Retina (tissue), 1 donor: ENCODE data around the gene CRYGN.

ENCODE experiments used
- DNase-seq: peaks from one replicate; pipeline ENCODE4 v3.0.0-alpha.2; 2016

CRYGN gene

GRCh38 chr7:151459726-151460473 is 20.0 kb upstream of the CRYGN start:
- peak; percentile 88 for DNase-seq

- no peak for DNase-seq
Observed at GRCh38 chr7:151457534-151457933, 17.6 kb upstream of the CRYGN start.

- DNase-seq, result no peak
Observed at GRCh38 chr7:151456782-151457181, 16.8 kb upstream of the CRYGN start.

GRCh38 chr7:151456276-151456675 is 16.3 kb upstream of the CRYGN start:
- DNase-seq, result no peak

GRCh38 chr7:151455690-151456089 is 15.7 kb upstream of the CRYGN start:
- DNase-seq, result no peak

DNA sequence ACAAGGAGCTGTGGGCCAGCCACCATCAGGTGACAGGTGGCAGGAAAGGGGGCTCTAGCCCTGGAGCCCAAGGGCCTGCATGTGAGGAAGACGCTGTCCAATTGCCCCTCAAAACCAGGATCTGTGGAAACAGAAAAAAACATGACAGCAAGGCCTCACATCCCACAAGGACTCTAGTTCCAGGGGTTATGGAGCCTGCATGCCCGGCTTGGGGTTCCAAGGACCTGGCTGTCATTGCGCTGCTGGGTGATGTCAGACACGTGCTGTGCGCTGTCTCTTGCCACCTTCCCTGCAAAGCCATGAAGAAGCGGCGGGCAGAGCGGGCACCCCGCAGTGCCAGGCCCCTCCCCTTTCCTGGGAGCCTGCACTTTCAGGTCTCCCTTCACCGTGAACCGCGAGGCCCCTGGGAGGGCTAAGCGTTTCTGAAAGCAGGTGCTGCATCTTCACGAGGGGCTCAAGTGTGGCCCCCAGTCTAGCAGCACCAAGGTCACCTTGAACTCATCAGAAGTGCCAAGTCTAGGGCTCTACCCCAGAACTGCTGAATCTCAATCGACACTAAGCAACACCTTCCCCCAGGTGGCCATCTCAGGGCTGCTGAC is 15.1 kb upstream of the CRYGN start:
- no peak for DNase-seq

DNA sequence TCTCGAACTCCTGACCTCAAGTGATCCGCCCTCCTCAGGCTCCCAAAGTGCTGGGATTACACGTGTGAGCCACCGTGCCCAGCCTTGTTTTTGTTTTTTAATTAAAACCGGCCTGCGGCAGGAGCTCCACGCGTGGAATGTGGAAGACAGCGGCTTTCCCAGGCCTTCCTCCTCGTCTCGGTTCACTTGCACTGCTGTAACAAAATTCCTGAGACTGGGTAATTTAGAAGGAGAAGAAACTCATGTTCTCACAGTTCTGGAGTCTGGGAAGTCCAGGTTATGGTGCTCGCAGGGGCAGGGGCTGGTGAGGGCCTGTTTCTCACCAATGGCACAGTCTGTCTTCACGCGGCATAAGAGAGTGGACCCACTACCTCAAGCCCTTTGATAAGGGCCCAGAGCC is 14.4 kb upstream of the CRYGN start:
- DNase-seq, result no peak

GRCh38 chr7:151453326-151453791 is 13.4 kb upstream of the CRYGN start:
- no peak for DNase-seq

DNA sequence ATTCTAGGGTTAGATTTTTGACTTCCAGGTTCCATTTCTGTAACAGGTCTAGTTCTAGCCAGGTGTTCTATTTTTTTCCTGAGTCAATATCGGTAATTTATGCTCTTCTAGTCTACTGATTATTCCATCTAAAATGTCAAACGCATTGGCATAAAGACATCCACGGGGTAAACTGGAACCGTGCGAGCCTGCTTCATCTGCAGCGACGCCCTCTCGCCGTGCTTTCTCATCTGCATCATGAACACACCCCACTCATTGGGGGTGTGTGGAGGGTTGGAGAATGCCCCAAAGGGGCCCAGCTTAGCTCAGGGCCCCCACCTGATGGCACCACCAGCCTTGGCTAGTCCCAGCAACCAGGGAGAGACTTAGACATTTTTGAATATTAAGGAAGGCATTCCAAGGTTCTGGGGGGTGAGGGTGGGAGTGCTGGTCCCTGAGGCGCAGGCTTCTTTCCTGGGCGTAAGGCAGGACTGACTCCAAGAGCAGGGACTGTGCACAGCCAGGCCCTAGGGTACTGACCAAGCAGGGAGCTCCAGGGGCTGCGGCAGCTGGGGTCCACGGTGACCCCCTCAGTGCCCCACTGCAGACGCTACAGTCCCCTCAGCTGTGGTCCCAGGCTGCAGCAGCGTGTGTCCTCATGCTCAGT is 12.9 kb upstream of the CRYGN start:
- DNase-seq, result no peak

- no peak for DNase-seq
Observed at GRCh38 chr7:151451626-151452571, 12.0 kb upstream of the CRYGN start.

DNA sequence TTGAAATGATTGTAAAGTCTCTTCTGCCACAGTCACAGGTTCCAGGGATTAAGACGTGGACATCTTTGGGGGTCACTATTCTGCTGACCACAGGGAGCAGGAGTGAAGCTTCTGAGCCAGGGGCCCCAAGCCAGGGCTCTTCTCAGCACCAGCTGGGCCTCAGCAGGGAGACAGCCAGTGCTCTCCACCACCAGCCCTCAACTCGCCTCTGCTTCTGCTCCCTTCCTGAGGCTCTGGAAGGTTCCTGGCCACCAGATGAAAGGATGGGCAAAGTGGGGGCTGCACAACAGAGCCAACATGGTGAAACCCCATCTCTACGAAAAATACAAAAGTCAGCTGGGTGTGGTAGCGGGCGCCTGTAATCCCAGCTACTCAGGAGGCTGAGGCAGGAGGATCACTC is 11.2 kb upstream of the CRYGN start:
- no peak for DNase-seq

DNA sequence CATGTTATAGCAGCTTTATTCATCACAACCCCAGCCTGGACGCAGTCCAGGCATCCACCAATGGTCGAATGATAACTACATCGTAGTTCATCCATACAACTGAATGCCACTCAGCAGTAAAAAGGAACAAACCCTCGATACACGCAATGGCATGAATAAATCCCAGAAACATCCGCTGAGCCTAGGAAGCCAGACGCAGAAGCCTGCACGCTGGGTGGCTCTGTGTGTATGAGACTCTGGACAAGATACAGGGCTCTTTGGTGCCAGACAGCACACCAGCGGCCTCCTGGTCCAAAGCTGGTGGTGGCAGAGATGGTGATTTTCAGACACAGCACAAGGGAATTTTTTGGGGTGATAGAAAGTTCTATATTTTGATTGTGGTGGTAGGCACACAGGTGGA is 10.0 kb upstream of the CRYGN start:
- no peak for DNase-seq

DNA sequence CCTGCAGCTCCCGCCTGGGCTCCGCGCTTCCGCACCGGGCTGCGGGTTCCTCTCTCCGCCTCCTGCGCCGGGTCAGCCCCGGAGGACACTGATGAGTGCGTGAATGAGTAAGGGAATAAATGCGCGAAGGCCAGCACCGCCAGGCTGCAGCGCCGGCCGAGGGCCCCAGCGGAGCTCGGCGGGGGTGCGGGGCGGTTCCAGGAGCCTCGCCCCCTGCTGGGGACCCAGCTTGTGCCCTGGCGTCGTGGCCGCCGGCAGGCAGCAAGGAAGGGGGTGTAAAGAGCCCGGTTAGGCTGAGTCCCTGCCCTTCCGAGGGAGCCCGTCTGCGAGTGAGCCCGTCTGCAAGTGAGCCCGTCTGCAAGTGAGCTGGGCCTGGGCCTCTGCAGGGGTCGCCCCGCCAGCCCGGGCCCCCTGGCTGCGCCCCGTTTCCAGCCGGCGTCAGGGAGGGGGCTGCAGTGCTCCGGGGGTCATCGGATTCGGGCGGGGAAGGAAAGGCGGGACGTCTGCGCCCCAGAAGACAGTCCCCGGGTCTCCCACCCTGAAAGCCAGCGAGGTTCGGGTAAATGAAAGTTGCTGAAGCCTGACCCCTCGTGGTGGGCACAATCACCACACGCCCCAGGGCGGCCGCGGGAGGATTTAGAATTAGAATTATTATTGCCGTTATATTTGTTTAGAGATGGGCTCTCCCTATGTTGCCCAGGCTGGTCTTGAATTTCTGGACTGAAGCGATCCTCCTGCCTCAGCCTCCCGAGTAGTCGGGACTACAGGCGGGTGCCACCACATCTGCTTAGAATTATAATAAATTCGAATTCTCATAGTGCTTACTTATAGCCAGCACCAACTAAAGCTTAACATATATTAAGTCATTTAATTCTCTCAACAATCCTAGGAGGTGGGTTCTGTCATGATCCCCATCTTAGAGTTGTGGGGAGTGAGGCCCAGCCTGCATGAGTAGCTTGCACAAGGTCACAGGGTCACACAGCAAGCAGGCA is 8.6 kb upstream of the CRYGN start:
- DNase-seq, result peak; percentile 89

- no peak for DNase-seq
Observed at GRCh38 chr7:151447901-151448260, 7.9 kb upstream of the CRYGN start.

DNA sequence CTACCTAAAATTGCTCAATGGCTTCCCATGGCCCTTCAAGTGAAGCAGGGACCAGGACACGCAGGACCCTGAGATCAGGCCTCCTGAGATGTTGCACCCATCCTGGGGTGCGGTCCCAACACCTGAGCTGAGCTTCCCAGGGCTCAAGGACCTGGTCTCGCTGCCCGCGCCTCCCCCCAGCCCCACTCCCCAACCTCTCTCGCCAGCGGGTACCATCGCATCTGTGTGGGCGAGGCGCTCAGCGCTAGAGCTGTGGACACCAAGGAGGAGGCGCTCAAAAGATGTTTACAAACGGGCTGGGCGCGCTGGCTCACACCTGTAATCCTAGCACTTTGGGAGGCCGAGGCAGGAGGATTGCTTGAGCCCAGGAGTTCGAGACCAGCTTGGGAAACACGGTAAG is 7.4 kb upstream of the CRYGN start:
- DNase-seq, result no peak

- DNase-seq, result no peak
Observed at GRCh38 chr7:151446412-151446811, 6.5 kb upstream of the CRYGN start.

- no peak for DNase-seq
Observed at GRCh38 chr7:151444632-151445031, 4.7 kb upstream of the CRYGN start.

- no peak for DNase-seq
Observed at GRCh38 chr7:151442776-151443496, 3.0 kb upstream of the CRYGN start.

- DNase-seq, result no peak
Observed at GRCh38 chr7:151440799-151441445, 981 bp upstream of the CRYGN start.

GRCh38 chr7:151438864-151439601 is 908 bp downstream of the CRYGN start:
- no peak for DNase-seq
